GM23338 (cell line): ENCODE measurements around the gene SHC4. TPM values are rescaled to one million over a fixed set of nuclear protein-coding genes. Genes with fewer than 3 reads are reported as not detected.

ENCODE experiments used
- ATAC-seq: fragments of 200-7000 bp; cut with Tn5 transposase; 3 replicates; pipeline ENCODE4 v1.9.1; 2020
- DNase-seq: peaks from one replicate; pipeline ENCODE4 v3.0.0-alpha.2; 2015; ENCODE audit warnings: low spot score
- H2AFZ ChIP-seq: fragments of 200-600 bp; sonication (generic); 2 replicates; pipeline ENCODE4 v1.8.0; 2016; ENCODE audit warnings: antibody characterized with exemption, mild to moderate bottlenecking, moderate library complexity
- H3F3A ChIP-seq: fragments of 200-600 bp; sonication (generic); replicated peaks from 2 replicates; pipeline ENCODE4 v1.8.0; 2017; ENCODE audit warnings: antibody characterized with exemption, mixed run types, low read depth
- H3K27ac ChIP-seq: fragments of 200-600 bp; sonication (generic); 2 replicates; pipeline ENCODE4 v1.6.1; 2016; ENCODE audit warnings: low read depth
- H3K27me3 ChIP-seq: fragments of 200-600 bp; sonication (generic); 2 replicates; pipeline ENCODE4 v1.8.0; 2016; ENCODE audit warnings: mild to moderate bottlenecking, mixed run types, moderate library complexity; ENCODE audit not compliant: insufficient read depth
- H3K36me3 ChIP-seq: fragments of 200-600 bp; sonication (generic); 2 replicates; pipeline ENCODE4 v1.8.0; 2016; ENCODE audit warnings: mild to moderate bottlenecking; ENCODE audit not compliant: insufficient read depth
- H3K4me1 ChIP-seq: fragments of 200-600 bp; sonication (generic); 2 replicates; pipeline ENCODE4 v1.8.0; 2016; ENCODE audit warnings: mild to moderate bottlenecking, moderate library complexity; ENCODE audit not compliant: insufficient read depth
- H3K4me2 ChIP-seq: fragments of 200-600 bp; sonication (generic); 2 replicates; pipeline ENCODE4 v1.7.1; 2017; ENCODE audit warnings: mixed run types
- H3K4me3 ChIP-seq: fragments of 200-600 bp; sonication (generic); 2 replicates; pipeline ENCODE4 v1.6.1; 2016; ENCODE audit warnings: mixed run types
- H3K79me2 ChIP-seq: fragments of 200-600 bp; sonication (generic); replicated peaks from 2 replicates; pipeline ENCODE4 v1.8.0; 2017; ENCODE audit warnings: mild to moderate bottlenecking; ENCODE audit not compliant: insufficient read depth
- H3K9me2 ChIP-seq: fragments of 200-600 bp; sonication (generic); 2 replicates; pipeline ENCODE4 v1.8.0; 2017; ENCODE audit not compliant: insufficient read depth
- H4K20me1 ChIP-seq: fragments of 200-600 bp; sonication (generic); replicated peaks from 2 replicates; pipeline ENCODE4 v1.8.0; 2017; ENCODE audit warnings: mild to moderate bottlenecking; ENCODE audit not compliant: insufficient read depth
- H3K27ac Mint-ChIP-seq: 2 replicates; pipeline ENCODE4 v1.8.0; 2020; ENCODE audit warnings: inconsistent platforms, mild to moderate bottlenecking, moderate library complexity, mixed read lengths
- H3K27me3 Mint-ChIP-seq: 3 replicates; pipeline ENCODE4 v1.8.0; 2022; ENCODE audit warnings: low read depth, mild to moderate bottlenecking, moderate library complexity, mixed read lengths, inconsistent platforms; ENCODE audit not compliant: insufficient read depth, poor library complexity
- H3K36me3 Mint-ChIP-seq: 3 replicates; pipeline ENCODE4 v1.8.0; 2021; ENCODE audit warnings: low read depth, mild to moderate bottlenecking, inconsistent platforms, moderate library complexity, mixed read lengths
- H3K4me1 Mint-ChIP-seq: 3 replicates; pipeline ENCODE4 v1.8.0; 2020; ENCODE audit warnings: mild to moderate bottlenecking, inconsistent platforms, mixed read lengths
- H3K4me3 Mint-ChIP-seq: 3 replicates; pipeline ENCODE4 v1.8.0; 2021; ENCODE audit warnings: moderate library complexity, mild to moderate bottlenecking, inconsistent platforms, mixed read lengths
- H3K9me3 Mint-ChIP-seq: 3 replicates; pipeline ENCODE4 v1.8.0; 2020; ENCODE audit warnings: moderate library complexity, mild to moderate bottlenecking, inconsistent platforms, mixed read lengths
- EZH2 ChIP-seq: fragments of 200-600 bp; sonication (generic); IDR thresholded peaks from one replicate; pipeline ENCODE4 v1.8.0; 2017; ENCODE audit warnings: antibody characterized with exemption, mild to moderate bottlenecking, low read depth; ENCODE audit not compliant: unreplicated experiment
- EZH2phosphoT487 ChIP-seq: fragments of 200-600 bp; sonication (generic); IDR thresholded peaks from one replicate; pipeline ENCODE4 v1.8.1; 2018; ENCODE audit warnings: antibody characterized with exemption; ENCODE audit not compliant: unreplicated experiment
- NANOG ChIP-seq: IDR thresholded peaks from 2 replicates; pipeline ENCODE4 v1.6.1; 2016; ENCODE audit warnings: antibody characterized with exemption, borderline replicate concordance
- STAT1 ChIP-seq: IDR thresholded peaks from one replicate; pipeline ENCODE4 v1.6.1; 2016; ENCODE audit warnings: antibody characterized with exemption; ENCODE audit not compliant: unreplicated experiment
- ZNF331 ChIP-seq: fragments of 250-450 bp; sonication (Bioruptor Pico); IDR thresholded peaks from 2 replicates; pipeline ENCODE4 v1.5.0; 2020; ENCODE audit warnings: low read depth, mild to moderate bottlenecking, moderate library complexity
- polyA plus RNA-seq: library from polyadenylated mRNA; unstranded; fragments of >200 nt; fragmentation: Nextera tagmentation; extraction: Ambion mirVana; gene quantifications from 2 replicates; pipeline ENCODE4 v1.2.1, GENCODE V29; 2016
- total RNA-seq: library from RNA; depleted of rRNA; stranded (reverse); fragments of >200 nt; shearing (Covaris generic); gene quantifications from 2 replicates; pipeline ENCODE4 v1.2.3, GENCODE V29; 2014
- TF ChIP-seq, protein P1 (sequence below): IDR thresholded peaks from one replicate; pipeline ENCODE4 v1.6.1; 2018; ENCODE audit warnings: antibody characterized with exemption; ENCODE audit not compliant: unreplicated experiment

SHC4 gene
- total and polyA plus RNA-seq, 2 experiments from 2014 or later, result 0.21 to 0.32 TPM

- TF ChIP-seq, protein P1, sequence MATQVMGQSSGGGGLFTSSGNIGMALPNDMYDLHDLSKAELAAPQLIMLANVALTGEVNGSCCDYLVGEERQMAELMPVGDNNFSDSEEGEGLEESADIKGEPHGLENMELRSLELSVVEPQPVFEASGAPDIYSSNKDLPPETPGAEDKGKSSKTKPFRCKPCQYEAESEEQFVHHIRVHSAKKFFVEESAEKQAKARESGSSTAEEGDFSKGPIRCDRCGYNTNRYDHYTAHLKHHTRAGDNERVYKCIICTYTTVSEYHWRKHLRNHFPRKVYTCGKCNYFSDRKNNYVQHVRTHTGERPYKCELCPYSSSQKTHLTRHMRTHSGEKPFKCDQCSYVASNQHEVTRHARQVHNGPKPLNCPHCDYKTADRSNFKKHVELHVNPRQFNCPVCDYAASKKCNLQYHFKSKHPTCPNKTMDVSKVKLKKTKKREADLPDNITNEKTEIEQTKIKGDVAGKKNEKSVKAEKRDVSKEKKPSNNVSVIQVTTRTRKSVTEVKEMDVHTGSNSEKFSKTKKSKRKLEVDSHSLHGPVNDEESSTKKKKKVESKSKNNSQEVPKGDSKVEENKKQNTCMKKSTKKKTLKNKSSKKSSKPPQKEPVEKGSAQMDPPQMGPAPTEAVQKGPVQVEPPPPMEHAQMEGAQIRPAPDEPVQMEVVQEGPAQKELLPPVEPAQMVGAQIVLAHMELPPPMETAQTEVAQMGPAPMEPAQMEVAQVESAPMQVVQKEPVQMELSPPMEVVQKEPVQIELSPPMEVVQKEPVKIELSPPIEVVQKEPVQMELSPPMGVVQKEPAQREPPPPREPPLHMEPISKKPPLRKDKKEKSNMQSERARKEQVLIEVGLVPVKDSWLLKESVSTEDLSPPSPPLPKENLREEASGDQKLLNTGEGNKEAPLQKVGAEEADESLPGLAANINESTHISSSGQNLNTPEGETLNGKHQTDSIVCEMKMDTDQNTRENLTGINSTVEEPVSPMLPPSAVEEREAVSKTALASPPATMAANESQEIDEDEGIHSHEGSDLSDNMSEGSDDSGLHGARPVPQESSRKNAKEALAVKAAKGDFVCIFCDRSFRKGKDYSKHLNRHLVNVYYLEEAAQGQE, result no peak
- no peak for TF ChIP-seq STAT1
- no peak for TF ChIP-seq ZNF331
- TF ChIP-seq NANOG, result no peak
Observed at GRCh38 chr15:48945386-48945785, 18.3 kb downstream of the SHC4 start (continued).

DNA sequence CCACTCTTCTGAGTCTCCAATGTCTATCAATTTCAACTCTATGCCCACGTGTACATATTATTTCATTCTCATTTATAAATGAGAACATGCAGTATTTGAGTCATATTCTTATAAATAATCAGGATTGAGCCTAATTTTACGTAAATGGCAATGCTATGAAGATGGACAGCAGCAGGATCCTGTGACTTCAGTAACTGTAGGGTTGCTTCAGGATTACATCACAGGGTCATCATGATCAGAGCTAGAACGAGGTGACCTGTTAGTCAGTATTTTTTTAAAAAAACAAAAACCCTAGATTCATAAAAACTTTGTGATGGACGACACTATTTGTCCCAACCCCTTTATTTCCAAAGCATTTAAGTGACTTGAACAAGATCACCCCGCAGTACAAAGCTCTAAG lies 21.8 kb downstream of the SHC4 start:
- ATAC-seq (no peak), DNase-seq (no peak)
- Histone ChIP-seq H3K9me2 (0 out of 2 replicates have a peak, but pooled peaks cover 7% of the 10 kb centered on the region), H3K4me2 (no peak overlapping the region), H3K4me3 (no peak overlapping the region), H3K4me1 (no peaks in the 10 kb centered on the region), H3K27me3 (no peaks in the 10 kb centered on the region), H3K27ac (no peak overlapping the region), H3F3A (no peaks in the 10 kb centered on the region), H2AFZ (no peak overlapping the region), H3K36me3 (no peaks in the 10 kb centered on the region), H3K79me2 (no peaks in the 10 kb centered on the region), H4K20me1 (no peaks in the 10 kb centered on the region)
- Mint-ChIP-seq H3K27ac (no peak overlapping the region), H3K36me3 (no peaks in the 10 kb centered on the region), H3K27me3 (no peaks in the 10 kb centered on the region), H3K4me3 (no peak overlapping the region), H3K9me3 (no peaks in the 10 kb centered on the region), H3K4me1 (no peaks in the 10 kb centered on the region)
- TF ChIP-seq EZH2 (no peak), EZH2phosphoT487 (no peak)
- TF ChIP-seq, protein P1, result no peak

DNA sequence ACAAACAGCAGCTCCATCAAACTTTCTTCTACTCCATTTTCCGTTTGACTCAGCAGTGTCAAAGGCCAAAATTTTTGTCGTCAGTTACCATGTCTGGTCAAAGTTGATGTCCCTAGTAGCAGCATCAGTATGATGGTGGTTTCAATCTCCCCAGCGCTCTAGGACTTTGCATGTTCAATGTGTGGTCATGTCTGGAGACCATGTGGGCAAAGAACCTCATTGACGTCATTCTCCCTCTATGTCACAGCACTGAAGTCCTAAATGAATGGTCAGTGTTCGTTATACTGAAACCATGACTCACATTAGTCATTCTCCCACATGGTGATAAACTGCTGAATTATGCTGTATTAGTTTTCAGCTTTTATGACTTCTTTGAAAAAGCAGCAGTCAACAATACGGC lies 23.2 kb downstream of the SHC4 start:
- Histone ChIP-seq H4K20me1 (no peaks in the 10 kb centered on the region), H3F3A (no peaks in the 10 kb centered on the region), H3K4me2 (no peak overlapping the region), H3K4me1 (no peaks in the 10 kb centered on the region), H3K4me3 (no peak overlapping the region), H3K9me2 (0 out of 2 replicates have a peak, but pooled peaks cover 7% of the 10 kb centered on the region), H3K27ac (no peak overlapping the region), H3K79me2 (no peaks in the 10 kb centered on the region), H3K27me3 (no peaks in the 10 kb centered on the region), H3K36me3 (no peaks in the 10 kb centered on the region), H2AFZ (no peak overlapping the region)
- DNase-seq, result no peak
- TF ChIP-seq EZH2, result no peak
- no peaks in the 10 kb centered on the region for H3K9me3 Mint-ChIP-seq
- no peak for ATAC-seq
- no peak overlapping the region for H3K27ac Mint-ChIP-seq
- H3K36me3 Mint-ChIP-seq, result no peaks in the 10 kb centered on the region
- no peaks in the 10 kb centered on the region for H3K27me3 Mint-ChIP-seq
- H3K4me1 Mint-ChIP-seq, result no peaks in the 10 kb centered on the region
- H3K4me3 Mint-ChIP-seq, result no peak overlapping the region
